Brain microvascular endothelial cell (primary cell): Measurements from ENCODE around the gene PSMB4.
"Not testable (repeated sequence)": the region's sequence is repeated elsewhere in the genome, so short reads cannot be mapped to it uniquely, and the experiment has no call there.

Experiments used
- DNase-seq: peaks from one replicate; pipeline ENCODE4 v3.0.0-alpha.2; 2020
- H3K27ac ChIP-seq: fragments of 250-450 bp; sonication (Bioruptor Pico); 2 replicates; pipeline ENCODE4 v1.5.1; 2020; ENCODE audit warnings: mild to moderate bottlenecking, moderate library complexity
- H3K27me3 ChIP-seq: fragments of 250-450 bp; sonication (Bioruptor Pico); replicated peaks from 2 replicates; pipeline ENCODE4 v1.5.1; 2020; ENCODE audit warnings: mild to moderate bottlenecking
- H3K36me3 ChIP-seq: fragments of 250-450 bp; sonication (Bioruptor Pico); replicated peaks from 2 replicates; pipeline ENCODE4 v1.5.1; 2020; ENCODE audit warnings: mild to moderate bottlenecking
- H3K4me3 ChIP-seq: 2 replicates; pipeline ENCODE4 v1.5.1; 2011; ENCODE audit warnings: low read depth, mild to moderate bottlenecking, control low read depth, low read length, moderate library complexity
- in situ Hi-C: cut with HindIII; loops from 2 replicates; pipeline ENCODE4 v1.10.0; 2017; ENCODE audit warnings: low sequenced_read_pairs, low pct_ligation_motif_present
- TF ChIP-seq, protein P1 (sequence below): IDR thresholded peaks from 2 replicates; pipeline ENCODE4 v1.5.1; 2011; ENCODE audit warnings: low read depth, mild to moderate bottlenecking, moderate library complexity, low read length, control low read depth, inconsistent platforms; ENCODE audit errors: missing control alignments

Gene PSMB4

DNA sequence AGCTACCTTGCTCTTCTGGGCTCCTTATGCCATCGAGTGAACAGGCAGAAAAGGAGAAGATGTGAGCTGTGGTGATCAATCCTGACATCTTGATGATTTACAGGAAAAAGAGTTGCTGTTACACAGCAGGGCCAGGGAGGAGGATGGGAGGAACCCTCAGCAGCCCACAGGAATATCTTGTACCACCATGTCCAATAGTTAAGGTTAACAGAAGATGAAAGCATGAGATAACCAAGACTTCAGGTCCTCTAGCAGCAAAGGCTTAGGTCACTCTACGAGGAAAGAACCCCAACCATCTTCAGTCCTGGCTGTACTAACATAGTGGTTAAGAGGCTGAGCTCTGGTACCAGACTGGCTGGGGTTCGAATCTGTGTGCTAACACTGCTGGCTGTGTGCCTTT lies 14.8 kb upstream of the PSMB4 start:
- Histone ChIP-seq H3K36me3 (no peaks in the 10 kb centered on the region), H3K27ac (no peak overlapping the region), H3K4me3 (no peak overlapping the region), H3K27me3 (no peaks in the 10 kb centered on the region)
- no peak for DNase-seq
- in situ Hi-C loops: no loop called here
- TF ChIP-seq, protein P1, sequence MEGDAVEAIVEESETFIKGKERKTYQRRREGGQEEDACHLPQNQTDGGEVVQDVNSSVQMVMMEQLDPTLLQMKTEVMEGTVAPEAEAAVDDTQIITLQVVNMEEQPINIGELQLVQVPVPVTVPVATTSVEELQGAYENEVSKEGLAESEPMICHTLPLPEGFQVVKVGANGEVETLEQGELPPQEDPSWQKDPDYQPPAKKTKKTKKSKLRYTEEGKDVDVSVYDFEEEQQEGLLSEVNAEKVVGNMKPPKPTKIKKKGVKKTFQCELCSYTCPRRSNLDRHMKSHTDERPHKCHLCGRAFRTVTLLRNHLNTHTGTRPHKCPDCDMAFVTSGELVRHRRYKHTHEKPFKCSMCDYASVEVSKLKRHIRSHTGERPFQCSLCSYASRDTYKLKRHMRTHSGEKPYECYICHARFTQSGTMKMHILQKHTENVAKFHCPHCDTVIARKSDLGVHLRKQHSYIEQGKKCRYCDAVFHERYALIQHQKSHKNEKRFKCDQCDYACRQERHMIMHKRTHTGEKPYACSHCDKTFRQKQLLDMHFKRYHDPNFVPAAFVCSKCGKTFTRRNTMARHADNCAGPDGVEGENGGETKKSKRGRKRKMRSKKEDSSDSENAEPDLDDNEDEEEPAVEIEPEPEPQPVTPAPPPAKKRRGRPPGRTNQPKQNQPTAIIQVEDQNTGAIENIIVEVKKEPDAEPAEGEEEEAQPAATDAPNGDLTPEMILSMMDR: no peak

DNA sequence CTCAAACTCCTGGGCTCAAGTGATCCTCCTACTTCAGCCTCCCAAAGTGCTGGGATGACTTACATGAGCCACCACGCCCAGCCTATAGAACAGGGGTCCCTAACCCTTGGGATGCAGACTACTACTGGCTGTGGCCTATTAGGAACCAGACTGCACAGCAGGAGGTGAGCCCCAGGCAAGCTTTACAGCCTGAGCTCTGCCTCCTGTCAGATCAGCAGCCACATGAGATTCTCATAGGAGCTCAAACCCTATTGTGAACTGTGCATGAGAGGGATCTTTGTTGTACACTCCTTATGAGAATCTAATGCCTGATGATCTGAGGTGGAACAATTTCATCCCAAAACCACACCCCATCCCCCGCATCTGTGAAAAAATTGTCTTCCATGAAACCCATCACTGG lies 13.4 kb upstream of the PSMB4 start:
- TF ChIP-seq, protein P1: no peak
- in situ Hi-C loops: no loop called here

DNA sequence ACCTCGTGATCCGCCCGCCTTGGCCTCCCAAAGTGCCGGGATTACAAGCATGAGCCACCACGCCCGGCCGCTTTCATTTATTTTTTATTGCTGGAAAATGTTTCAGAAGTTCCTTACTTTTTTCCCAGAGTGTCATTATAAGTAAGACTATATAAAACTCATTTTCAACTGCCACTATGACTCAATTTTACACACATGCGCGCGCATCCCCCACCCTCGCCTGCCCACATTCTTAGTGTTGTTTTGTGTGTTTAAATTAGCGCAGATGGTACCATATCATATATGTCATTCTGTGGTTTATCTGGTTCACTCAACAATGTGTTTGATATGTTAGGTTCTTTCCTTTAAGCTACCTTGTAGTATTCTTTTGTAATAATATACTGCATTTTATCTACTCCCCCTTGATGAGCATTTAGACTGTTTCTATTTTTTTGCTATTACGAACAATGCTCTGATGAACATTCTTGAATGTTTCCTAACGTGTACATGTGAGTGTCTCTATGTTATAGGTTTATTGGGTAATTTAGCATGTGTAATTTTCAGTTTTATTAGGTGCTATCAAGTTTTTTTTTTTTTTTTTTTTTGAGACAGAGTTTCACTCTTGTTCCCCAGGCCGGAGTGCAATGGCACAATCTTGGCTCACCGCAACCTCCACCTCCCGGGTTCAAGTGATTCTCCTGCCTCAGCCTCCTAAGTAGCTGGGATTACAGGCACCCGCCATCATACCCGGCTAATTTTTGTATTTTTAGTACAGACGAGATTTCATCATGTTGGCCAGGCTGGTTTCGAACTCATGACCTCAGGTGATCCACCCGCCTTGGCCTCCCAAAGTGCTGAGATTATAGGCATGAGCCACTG lies 8.9 kb upstream of the PSMB4 start:
- H3K27me3 ChIP-seq, H3K4me3 ChIP-seq, DNase-seq, H3K27ac ChIP-seq, in situ Hi-C loops, H3K36me3 ChIP-seq: not testable (repeated sequence)

More for the DNA sequence above, 13.4 kb upstream of the PSMB4 start:
- H3K27me3 ChIP-seq: no peaks in the 10 kb centered on the region
- no peak for DNase-seq
- no peaks in the 10 kb centered on the region for H3K36me3 ChIP-seq
- no peak overlapping the region for H3K27ac ChIP-seq
- no peak overlapping the region for H3K4me3 ChIP-seq

DNA sequence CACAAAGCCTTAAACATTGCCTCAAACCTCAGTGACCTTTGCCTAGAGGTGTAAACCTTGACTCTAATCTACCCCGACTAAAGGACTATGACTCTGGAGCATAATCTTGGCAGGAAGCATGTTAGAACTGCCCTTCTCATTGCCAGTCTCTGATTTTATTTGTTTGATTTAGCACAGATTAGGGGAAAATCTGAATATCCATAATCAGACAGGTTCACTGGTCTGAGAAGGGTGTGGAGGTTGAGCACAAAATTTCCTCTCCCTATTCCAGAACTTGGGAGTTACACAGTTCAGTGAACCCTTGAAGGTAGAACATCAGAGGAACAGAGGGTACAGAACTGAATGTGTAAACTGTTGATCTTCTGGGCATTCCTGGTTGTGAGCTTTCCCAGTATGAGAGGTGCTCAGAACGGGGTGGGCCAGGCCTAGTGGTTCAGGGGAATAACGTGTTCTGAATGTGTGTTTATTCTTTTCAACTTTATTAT lies 8.3 kb upstream of the PSMB4 start:
- Histone ChIP-seq H3K36me3 (no peaks in the 10 kb centered on the region), H3K27ac (no peak overlapping the region), H3K4me3 (no peak overlapping the region), H3K27me3 (no peaks in the 10 kb centered on the region)
- in situ Hi-C loops: no loop called here
- no peak for DNase-seq
- TF ChIP-seq, protein P1: no peak

DNA sequence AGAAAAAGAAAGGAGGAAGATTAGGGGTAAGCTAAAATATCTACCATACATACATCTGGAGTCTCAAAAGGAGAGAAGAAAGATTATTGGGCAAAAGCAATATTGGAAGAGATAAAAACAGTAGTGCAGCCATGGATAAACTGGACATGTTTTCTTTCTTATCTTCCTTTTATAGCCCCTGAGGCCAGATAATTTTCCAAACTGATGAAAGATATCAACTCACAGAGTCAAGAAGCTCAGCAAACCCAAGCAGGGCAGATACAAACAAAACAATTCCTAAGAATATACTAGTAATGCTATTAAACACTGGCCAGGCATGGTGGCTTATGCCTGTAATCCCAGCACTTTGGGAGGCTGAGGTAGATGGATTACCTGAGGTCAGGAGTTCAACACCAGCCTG lies 5.8 kb upstream of the PSMB4 start:
- TF ChIP-seq, protein P1: no peak
- H3K27me3 ChIP-seq: no peaks in the 10 kb centered on the region
- no peak for DNase-seq
- H3K27ac ChIP-seq: no peak overlapping the region
- in situ Hi-C loops: no loop called here
- H3K36me3 ChIP-seq: no peaks in the 10 kb centered on the region
- no peak overlapping the region for H3K4me3 ChIP-seq

DNA sequence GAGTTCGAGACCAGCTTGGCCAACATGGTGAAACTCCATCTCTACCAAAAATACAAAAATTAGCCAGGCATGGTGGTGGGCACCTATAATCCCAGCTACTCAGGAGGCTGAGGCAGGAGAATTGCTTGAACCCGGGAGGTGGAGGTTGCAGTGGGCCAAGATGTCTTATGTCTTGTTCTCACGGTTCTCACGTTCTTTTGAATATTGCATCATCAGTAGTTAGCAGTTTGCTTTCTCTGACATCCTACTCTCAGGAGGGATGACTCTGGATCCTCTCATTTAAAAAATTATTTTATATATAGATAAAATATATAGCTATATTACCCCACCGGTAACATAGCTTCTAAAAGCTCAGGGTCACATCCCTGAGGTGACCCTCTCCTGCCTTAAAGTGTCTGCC lies 3.1 kb upstream of the PSMB4 start:
- in situ Hi-C loops, H3K36me3 ChIP-seq, H3K27me3 ChIP-seq, H3K27ac ChIP-seq, H3K4me3 ChIP-seq, DNase-seq: not testable (repeated sequence)
